ENCODE results near the gene ZNF217.

DNA sequence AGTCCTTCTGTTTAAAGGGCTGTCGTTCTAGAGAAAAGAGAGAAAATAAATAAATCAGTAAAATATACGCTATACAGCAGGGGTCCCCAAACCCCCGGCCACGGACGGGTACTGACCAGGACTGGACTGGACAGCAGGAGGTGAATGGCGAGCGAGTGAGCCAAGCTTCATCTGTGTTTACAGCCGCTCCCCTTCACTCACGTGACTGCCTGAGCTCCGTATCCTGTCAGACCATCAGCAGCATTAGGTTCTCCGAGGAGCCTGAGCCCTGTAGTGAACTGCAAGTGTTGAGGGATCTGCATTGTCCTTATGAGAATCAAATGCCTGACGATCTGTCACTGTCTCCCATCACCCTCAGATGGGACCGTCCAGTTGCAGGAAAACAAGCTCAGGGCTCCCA is 76.5 kb downstream of the ZNF217 start:
- TF ChIP-seq RFX5 (IDR thresholded peaks at IDR 0.05; ENCODE audit: borderline replicate concordance, low read depth, low read length) (no peak), ZNF274 (IDR thresholded peaks at IDR 0.05; ENCODE audit: borderline replicate concordance, extremely low read depth, low read length) (no peak), RAD21 (IDR thresholded peaks at IDR 0.05 in 1 of 2, conservative IDR thresholded peaks at IDR 0.05 in 1 of 2; ENCODE audit: low read depth in 2 of 2, low read length in 2 of 2) (no peak), SIN3A (conservative IDR thresholded peaks at IDR 0.05 in 1 of 2, IDR thresholded peaks at IDR 0.05 in 1 of 2; ENCODE audit: low read depth in 1 of 2, low read length in 2 of 2) (no peak), EZH2 (IDR thresholded peaks at IDR 0.05; ENCODE audit: low read depth, low read length, severe bottlenecking) (no peak), CHD2 (IDR thresholded peaks at IDR 0.05; ENCODE audit: low read length) (no peak), EGR1 (IDR thresholded peaks at IDR 0.05; ENCODE audit: borderline replicate concordance, low read depth, low read length) (no peak)
- TF ChIP-seq, protein P1, sequence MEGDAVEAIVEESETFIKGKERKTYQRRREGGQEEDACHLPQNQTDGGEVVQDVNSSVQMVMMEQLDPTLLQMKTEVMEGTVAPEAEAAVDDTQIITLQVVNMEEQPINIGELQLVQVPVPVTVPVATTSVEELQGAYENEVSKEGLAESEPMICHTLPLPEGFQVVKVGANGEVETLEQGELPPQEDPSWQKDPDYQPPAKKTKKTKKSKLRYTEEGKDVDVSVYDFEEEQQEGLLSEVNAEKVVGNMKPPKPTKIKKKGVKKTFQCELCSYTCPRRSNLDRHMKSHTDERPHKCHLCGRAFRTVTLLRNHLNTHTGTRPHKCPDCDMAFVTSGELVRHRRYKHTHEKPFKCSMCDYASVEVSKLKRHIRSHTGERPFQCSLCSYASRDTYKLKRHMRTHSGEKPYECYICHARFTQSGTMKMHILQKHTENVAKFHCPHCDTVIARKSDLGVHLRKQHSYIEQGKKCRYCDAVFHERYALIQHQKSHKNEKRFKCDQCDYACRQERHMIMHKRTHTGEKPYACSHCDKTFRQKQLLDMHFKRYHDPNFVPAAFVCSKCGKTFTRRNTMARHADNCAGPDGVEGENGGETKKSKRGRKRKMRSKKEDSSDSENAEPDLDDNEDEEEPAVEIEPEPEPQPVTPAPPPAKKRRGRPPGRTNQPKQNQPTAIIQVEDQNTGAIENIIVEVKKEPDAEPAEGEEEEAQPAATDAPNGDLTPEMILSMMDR (IDR thresholded peaks at IDR 0.05; ENCODE audit: control extremely low read depth in 1 of 3, insufficient read depth in 1 of 3, low read depth in 1 of 3, low read length in 3 of 3) = no peak

Data from H1 (cell line).